K562 (cell line): ENCODE measurements around the gene WDR27. TPM values are rescaled to one million over a fixed set of nuclear protein-coding genes. Genes with fewer than 3 reads are reported as not detected.

Experiments
- ATAC-seq: fragments of 200-7000 bp; cut with Tn5 transposase; 3 replicates; pipeline ENCODE4 v1.9.1; 2020; ENCODE audit warnings: moderate library complexity
- BruUV-seq: library from RNA; stranded (reverse); fragments of 400-500 nt; replicated peaks from 2 replicates; lab custom pipeline; 2021; lab: Mats Ljungman, UMichigan
- CTCF ChIA-PET: fragments of 300-600 bp; formaldehyde crosslinking; extraction: SDS; loops from one replicate; lab custom pipeline; 2021; ENCODE audit warnings: low intra/inter-chr PET ratio; lab: Yijun Ruan, JAX
- POLR2A ChIA-PET: fragments of 300-600, 350-650 bp; sonication (Branson Sonifier 250); formaldehyde crosslinking; extraction: SDS; loops from one replicate; lab custom pipeline; 2021; ENCODE audit warnings: antibody characterized with exemption, inconsistent platforms; lab: Yijun Ruan, JAX
- DNase-seq, 4 experiments: peaks; one replicate each; pipeline versions ENCODE4 v3.0.0 to v3.0.0-alpha.2; 2011 to 2018; ENCODE audit warnings: low spot score in 3 of 4, mixed read lengths in 3 of 4; ENCODE audit errors: extremely low read depth in 1 of 4
- FAIRE-seq: peaks from 2 replicates; lab custom pipeline; 2011; peaks lifted over from hg19 to GRCh38; lab: Jason Lieb, UNC
- H2AFZ ChIP-seq: 2 replicates; pipeline ENCODE4 v1.6.0; 2011; ENCODE audit warnings: low read depth, low read length, control low read depth, inconsistent platforms
- H3K27ac ChIP-seq: fragments of 200-600 bp; 3 replicates; pipeline ENCODE4 v1.8.0; 2011; ENCODE audit warnings: low read depth, mild to moderate bottlenecking, control low read depth, inconsistent platforms, low read length, moderate library complexity, mixed read lengths; ENCODE audit errors: extremely low read depth
- H3K27me3 ChIP-seq, 2 experiments: fragments of 300-600 bp in 1 of 2; 2 replicates in 1 of 2; 3 replicates in 1 of 2; pipeline versions ENCODE4 v1.6.0 to v1.8.0; 2011; ENCODE audit warnings: inconsistent platforms in 2 of 2, low read length in 2 of 2, mild to moderate bottlenecking in 1 of 2, mixed read lengths in 1 of 2, moderate library complexity in 1 of 2; ENCODE audit not compliant: control insufficient read depth in 2 of 2, insufficient read depth in 2 of 2
- H3K36me3 ChIP-seq: fragments of 300-600 bp; 3 replicates; pipeline ENCODE4 v1.8.0; 2011; ENCODE audit warnings: mild to moderate bottlenecking, low read length, inconsistent platforms; ENCODE audit not compliant: control insufficient read depth, insufficient read depth
- H3K4me1 ChIP-seq, 2 experiments: fragments of 200-600 bp in 1 of 2; replicated peaks in 1 of 2; 2 replicates in 1 of 2; 3 replicates in 1 of 2; pipeline versions ENCODE4 v1.5.1 to v1.8.0; 2011; ENCODE audit warnings: inconsistent platforms in 2 of 2, low read length in 2 of 2, mild to moderate bottlenecking in 1 of 2, mixed read lengths in 1 of 2, moderate library complexity in 1 of 2; ENCODE audit not compliant: control insufficient read depth in 2 of 2, insufficient read depth in 2 of 2
- H3K4me2 ChIP-seq: 2 replicates; pipeline ENCODE4 v1.6.1; 2011; ENCODE audit warnings: low read length, control low read depth, inconsistent platforms, mixed read lengths; ENCODE audit not compliant: insufficient read depth
- H3K4me3 ChIP-seq: fragments of 200-600 bp; sonication (generic), shearing (Covaris generic); 2 replicates; pipeline ENCODE4 v1.5.1; 2016; ENCODE audit warnings: control low read depth, inconsistent platforms
- H3K79me2 ChIP-seq: fragments of 200-600 bp; 3 replicates; pipeline ENCODE4 v1.8.0; 2011; ENCODE audit warnings: low read length, inconsistent platforms; ENCODE audit not compliant: control insufficient read depth, insufficient read depth
- H3K9ac ChIP-seq, 2 experiments: 2 replicates each; pipeline versions ENCODE4 v1.6.0 to v1.6.1; 2011; ENCODE audit warnings: low read depth in 2 of 2, low read length in 2 of 2, control low read depth in 1 of 2, inconsistent platforms in 1 of 2, mild to moderate bottlenecking in 1 of 2, mixed read lengths in 1 of 2; ENCODE audit not compliant: insufficient read depth in 1 of 2
- H3K9me1 ChIP-seq: one replicate; pipeline ENCODE4 v1.6.0; 2011; ENCODE audit warnings: inconsistent platforms, mild to moderate bottlenecking, low read length, moderate library complexity; ENCODE audit not compliant: control insufficient read depth, insufficient read depth
- H3K9me3 ChIP-seq: replicated peaks from 2 replicates; pipeline ENCODE4 v1.5.1; 2011; ENCODE audit warnings: low read depth, low read length, inconsistent platforms; ENCODE audit not compliant: control insufficient read depth, insufficient read depth
- H4K20me1 ChIP-seq: replicated peaks from 2 replicates; pipeline ENCODE4 v1.6.1; 2011; ENCODE audit warnings: low read length, inconsistent platforms, mixed read lengths; ENCODE audit not compliant: control insufficient read depth, insufficient read depth
- FOXP1 ChIP-seq: sonication (generic); formaldehyde crosslinking; IDR thresholded peaks from 2 replicates; pipeline ENCODE4 v1.8.0; 2022; ENCODE audit warnings: mild to moderate bottlenecking, missing genetic modification reagents
- HDAC6 ChIP-seq: IDR thresholded peaks from 2 replicates; pipeline ENCODE4 v1.6.1; 2012; ENCODE audit warnings: low read depth, mild to moderate bottlenecking, control low read depth, inconsistent platforms, low read length, moderate library complexity
- MBD2 ChIP-seq: sonication (generic); IDR thresholded peaks from 2 replicates; pipeline ENCODE4 v1.6.1; 2016; ENCODE audit warnings: low read depth, borderline replicate concordance
- SIRT6 ChIP-seq: IDR thresholded peaks from one replicate; pipeline ENCODE4 v1.6.1; 2012; ENCODE audit warnings: low read depth, mild to moderate bottlenecking, control low read depth, inconsistent platforms, low read length, moderate library complexity
- TBP ChIP-seq: optimal IDR thresholded peaks from 2 replicates; pipeline ENCODE3; 2011; ENCODE audit warnings: low read depth, low read length, improper control_type of control experiment
- U2AF2 ChIP-seq: fragments of 200-400 bp; formaldehyde crosslinking; optimal IDR thresholded peaks from 2 replicates; pipeline ENCODE3; 2017; ENCODE audit warnings: low read depth, mild to moderate bottlenecking, low read length
- ZNF174 ChIP-seq: fragments of 250-450 bp; sonication (Bioruptor Pico); IDR thresholded peaks from 2 replicates; pipeline ENCODE4 v1.4.0; 2020; ENCODE audit warnings: mild to moderate bottlenecking
- ZNF175 ChIP-seq: fragments of 200-800 bp; sonication (Bioruptor generic); IDR thresholded peaks from 2 replicates; pipeline ENCODE4 v1.6.1; 2016; ENCODE audit warnings: low read depth, mild to moderate bottlenecking, missing genetic modification characterization, missing compliant biosample characterization
- ZNF431 ChIP-seq: sonication (generic); formaldehyde crosslinking; IDR thresholded peaks from 2 replicates; pipeline ENCODE4 v1.8.0; 2022; ENCODE audit warnings: mild to moderate bottlenecking, missing genetic modification reagents
- WGBS: fragments of 100-300 bp; shearing (Covaris generic); methylation state at CpG from one replicate; pipeline ENCODE4 v1.1.6; 2016; ENCODE audit warnings: low coverage, mixed read lengths; ENCODE audit not compliant: insufficient coverage; ENCODE audit errors: missing lambda C conversion rate; 5-methylcytosine and 5-hydroxymethylcytosine counted together
- in situ Hi-C: fragments of 300-500 bp; cut with MboI; formaldehyde crosslinking; loops from 4 replicates; pipeline ENCODE4 v1.15.0; 2018; ENCODE audit warnings: inconsistent platforms, mixed read lengths
- intact Hi-C: fragments of 100-400 bp; cut with micrococcal nuclease; formaldehyde crosslinking; loops from 2 replicates; pipeline ENCODE4 v1.14.2; 2022
- polyA plus RNA-seq, 8 experiments: library from polyadenylated mRNA; depleted of rRNA in 4 of 8; stranded (reverse) in 5 of 8; unstranded in 3 of 8; fragments of >200 nt; fragmentation: Nextera tagmentation in 2 of 8; fragmentation: Illumina TruSeq in 1 of 8; extraction: Ambion mirVana in 2 of 8; extraction: Trizol in 1 of 8; gene quantifications; 2 replicates each; pipeline versions ENCODE4 v1.2.1 to v1.2.3, GENCODE V29; 2011 to 2014; ENCODE audit warnings: inconsistent platforms in 1 of 8, missing spikeins in 1 of 8
- total RNA-seq, 7 experiments: library from RNA; depleted of rRNA in 6 of 7; stranded (reverse); fragments of >200 nt in 6 of 7; fragmentation: Illumina TruSeq in 2 of 7; extraction: Trizol in 2 of 7; gene quantifications; 2 replicates each; pipeline versions ENCODE4 v1.2.1 to v1.2.3, GENCODE V29; 2011 to 2021; ENCODE audit warnings: low replicate concordance in 1 of 7

WDR27 gene
- total and polyA plus RNA-seq, 9 of the 15 experiments (the other 6 are each of a cell fraction or from before 2014, with no cell fraction given): 4.3 to 77.2 (median 22.7) TPM

DNA sequence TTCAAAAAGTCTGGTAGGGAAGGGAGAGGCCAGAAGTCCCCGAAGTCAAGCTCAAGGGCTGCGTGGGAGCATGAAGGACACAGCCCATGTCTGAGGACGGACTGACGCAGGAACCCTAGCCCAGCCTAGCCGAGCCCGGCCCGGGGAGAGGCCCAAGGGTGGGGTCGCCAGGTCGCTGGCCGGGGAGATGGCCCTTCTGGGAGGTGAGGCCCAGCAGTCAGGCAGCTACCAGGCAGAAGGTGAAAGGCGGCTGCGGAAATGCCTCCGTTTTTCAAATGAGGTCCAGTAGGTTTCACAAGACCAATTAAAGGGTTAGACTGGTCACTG is 44.6 kb downstream of the WDR27 start:
- H3K4me3 ChIP-seq: no peak overlapping the region
- no peak for ATAC-seq
- H2AFZ ChIP-seq: no peak overlapping the region
- no peak for DNase-seq
- H3K36me3 ChIP-seq: peaks cover 47% of the 10 kb centered on the region
- peaks cover 4% of the 10 kb centered on the region for H3K9me1 ChIP-seq
- no peaks in the 10 kb centered on the region for H3K27me3 ChIP-seq
- TF ChIP-seq ZNF431 (CRISPR knock-in tag): no peak
- no peak for TF ChIP-seq FOXP1
- TF ChIP-seq ZNF174: no peak
- no peak for TF ChIP-seq HDAC6
- no peak for TF ChIP-seq TBP
- no peak for TF ChIP-seq ZNF175 (CRISPR knock-in tag)
- no peak for TF ChIP-seq U2AF2
- TF ChIP-seq SIRT6: no peak
- no peak for TF ChIP-seq MBD2
- intact Hi-C loops (no loop called here), in situ Hi-C loops (no loop called here)
- ChIA-PET POLR2A (no interaction called here), CTCF (no interaction called here)
- no peak overlapping the region for H3K27ac ChIP-seq
- no peak overlapping the region for H3K4me2 ChIP-seq
- H3K9ac ChIP-seq: no peak overlapping the region; a peak in 1 of 4 replicates
- FAIRE-seq: no peak
- H4K20me1 ChIP-seq: no peaks in the 10 kb centered on the region
- BruUV-seq: no TSS peak
- no peaks in the 10 kb centered on the region for H3K9me3 ChIP-seq
- no peaks in the 10 kb centered on the region for H3K79me2 ChIP-seq
- 97% methylated on average over 11 of the region's 13 CpGs for WGBS
- H3K4me1 ChIP-seq: peaks cover 0 to 3% of the 10 kb centered on the region in 2 experiments; a peak in 1 of 5 replicates
